ENCODE results near the gene CAB39L.

Gene CAB39L

GRCh38 chr13:49443704-49444523 lies at the start of gene CAB39L, which contains the start of gene SETDB2:
Gene CAB39L, minus strand, starts transcription at chr13:49444064. Its CDS starts 61,154 bp downstream, at chr13:49382910.
Gene SETDB2, plus strand, starts transcription at chr13:49444274. Its CDS starts 7,620 bp downstream, at chr13:49451894.
- peak; percentile 99 for DNase-seq

- DNase-seq = no peak
Measured at GRCh38 chr13:49488563-49488962, 44.7 kb upstream of the CAB39L start.

- no peak for DNase-seq
Measured at GRCh38 chr13:49481788-49482187, 37.9 kb upstream of the CAB39L start.

GRCh38 chr13:49476529-49476928 lies 32.7 kb upstream of the CAB39L start:
- no peak for DNase-seq

DNA sequence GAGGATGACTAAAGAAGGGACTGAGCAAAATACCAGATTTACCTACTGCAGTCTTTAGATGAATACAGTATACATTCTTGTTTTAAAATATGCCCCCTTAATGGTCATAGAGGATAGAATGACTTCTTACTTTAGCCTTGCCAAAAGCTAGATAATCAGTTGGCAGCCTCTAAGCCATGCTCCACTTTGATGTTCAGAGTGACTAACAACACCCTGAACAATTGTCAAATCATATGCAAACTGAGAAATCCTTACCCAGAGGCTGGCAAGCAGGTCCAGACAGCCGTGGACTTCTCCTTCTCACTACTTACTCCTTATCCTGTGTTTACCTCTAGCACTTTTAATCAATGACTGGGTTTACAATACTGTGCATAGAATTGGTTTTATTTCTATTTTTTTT lies 28.3 kb upstream of the CAB39L start:
- no peak for DNase-seq

DNA sequence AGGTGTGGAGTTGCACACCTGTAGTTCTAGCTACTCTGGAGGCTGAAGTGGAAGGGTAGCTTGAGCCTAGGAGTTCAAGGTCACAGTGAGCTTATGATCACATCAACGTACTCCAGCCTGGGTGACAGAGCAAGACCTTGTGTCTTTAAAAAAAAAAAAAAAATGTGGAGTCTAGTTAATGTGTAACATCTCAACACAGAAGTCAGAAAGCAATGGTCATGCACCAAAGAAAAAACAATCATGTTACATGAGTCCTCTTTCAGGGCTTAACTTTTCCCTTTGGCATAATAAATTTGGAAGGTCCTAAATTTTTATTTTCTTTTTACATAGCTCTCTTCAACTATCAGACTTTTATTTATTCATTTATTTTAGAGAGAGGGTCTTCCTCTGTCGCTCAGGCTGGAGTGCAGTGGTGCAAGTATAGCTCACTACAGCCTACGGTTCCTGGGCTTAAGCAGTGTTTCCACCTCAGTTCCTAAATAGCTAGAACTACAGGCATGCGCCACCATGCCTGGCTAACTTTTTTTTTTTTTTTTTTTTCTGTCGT lies 22.5 kb upstream of the CAB39L start:
- DNase-seq = no peak

- no peak for DNase-seq
Measured at GRCh38 chr13:49464621-49465325, 20.9 kb upstream of the CAB39L start.

- no peak for DNase-seq
Measured at GRCh38 chr13:49464085-49464484, 20.2 kb upstream of the CAB39L start.

- DNase-seq = no peak
Measured at GRCh38 chr13:49459580-49459979, 15.7 kb upstream of the CAB39L start.

- no peak for DNase-seq
Measured at GRCh38 chr13:49457221-49457620, 13.4 kb upstream of the CAB39L start.

DNA sequence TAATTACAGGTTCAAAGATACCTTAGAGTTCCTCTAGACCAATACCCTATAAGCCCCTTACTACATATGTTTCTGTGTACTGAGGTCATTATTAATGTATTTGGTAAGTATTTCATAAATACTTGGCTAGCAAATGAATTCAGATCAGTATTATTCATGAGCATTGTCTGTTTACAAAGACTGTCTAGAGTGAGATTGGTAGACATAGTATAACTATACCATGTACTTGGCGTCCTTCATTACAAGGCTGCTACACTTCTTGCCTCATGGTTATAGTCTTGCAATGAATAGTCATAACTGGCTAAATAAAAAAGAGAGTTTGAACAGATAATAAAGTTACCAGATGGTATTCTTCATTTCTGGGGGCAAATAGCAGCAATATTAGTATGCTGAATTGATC lies 12.3 kb upstream of the CAB39L start:
- no peak for DNase-seq

DNA sequence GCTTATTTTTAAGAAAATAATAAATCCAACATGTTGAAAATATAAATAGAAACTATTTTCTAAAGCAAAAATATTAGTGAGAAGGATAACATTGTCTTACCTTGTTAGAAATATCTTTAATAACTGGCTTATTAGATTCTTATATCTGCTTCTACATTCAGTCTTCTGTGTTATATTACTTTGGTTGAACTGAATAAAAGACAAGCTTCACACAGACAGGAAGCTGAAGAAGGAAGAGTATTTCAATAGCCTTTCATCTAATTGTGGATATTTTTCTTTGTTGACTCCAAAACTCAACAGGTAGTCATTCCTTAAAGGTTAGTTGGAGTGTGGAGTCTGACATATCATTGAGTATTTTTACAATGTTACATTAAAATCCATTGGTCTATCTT lies 11.1 kb upstream of the CAB39L start:
- DNase-seq = no peak

- DNase-seq = no peak
Measured at GRCh38 chr13:49454388-49455006, 10.6 kb upstream of the CAB39L start.

DNA sequence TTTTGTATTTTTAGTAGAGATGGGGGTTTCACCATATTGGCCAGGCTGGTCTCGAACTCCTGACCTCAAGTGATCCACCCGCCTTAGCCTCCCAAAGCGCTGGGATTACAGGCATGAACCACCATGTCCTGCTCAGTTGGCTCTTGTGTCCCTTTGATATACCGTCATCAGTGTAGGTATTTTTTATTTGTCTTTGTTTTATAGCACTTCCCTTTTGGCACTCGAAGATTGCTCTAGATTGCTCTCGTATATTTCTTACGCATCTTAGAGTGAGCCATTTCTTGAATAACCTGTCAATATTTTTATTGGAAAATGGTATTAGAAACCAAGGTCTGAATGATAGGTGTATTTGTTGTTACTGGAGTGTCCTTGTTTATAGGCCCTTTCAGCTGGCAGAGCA lies 9.6 kb upstream of the CAB39L start:
- no peak for DNase-seq

DNA sequence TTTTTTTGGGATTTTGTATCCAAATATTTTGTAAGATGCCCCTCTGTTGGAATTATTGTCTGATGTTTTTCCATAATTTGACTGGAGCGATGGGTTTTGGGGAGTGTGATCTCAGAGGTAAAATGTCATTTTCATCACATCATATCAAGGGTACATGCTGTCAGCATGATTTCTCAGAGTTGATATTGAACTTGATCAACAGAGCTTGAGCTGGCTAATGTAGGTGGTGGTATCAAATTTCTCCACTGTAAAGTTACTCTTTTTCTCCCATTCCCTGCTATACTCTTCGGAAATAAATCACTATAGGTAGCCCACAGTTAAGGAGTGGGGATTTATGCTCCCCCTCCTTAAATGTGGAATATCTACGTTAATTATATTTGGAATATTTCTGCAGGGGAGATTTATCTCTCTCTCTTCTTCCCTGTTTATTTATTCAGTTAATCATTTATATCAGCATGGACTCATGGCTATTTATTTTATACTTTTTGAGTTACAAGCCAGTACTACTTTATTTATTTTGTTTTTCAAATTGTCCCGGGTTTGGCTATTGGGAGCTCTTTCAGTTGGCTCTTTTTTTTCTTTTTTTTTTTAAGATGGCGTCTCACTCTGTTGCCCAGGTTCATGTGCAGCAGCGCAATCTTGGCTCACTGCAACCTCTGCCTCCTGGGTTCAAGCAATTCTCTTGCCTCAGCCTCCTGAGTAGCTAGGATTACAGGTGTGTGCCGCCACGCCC lies 9.0 kb upstream of the CAB39L start:
- DNase-seq = no peak

GRCh38 chr13:49450105-49450819 lies 6.4 kb upstream of the CAB39L start:
- DNase-seq = no peak

GRCh38 chr13:49448753-49449152 lies 4.9 kb upstream of the CAB39L start:
- no peak for DNase-seq

- DNase-seq = no peak
Measured at GRCh38 chr13:49446473-49446872, 2.6 kb upstream of the CAB39L start.

DNA sequence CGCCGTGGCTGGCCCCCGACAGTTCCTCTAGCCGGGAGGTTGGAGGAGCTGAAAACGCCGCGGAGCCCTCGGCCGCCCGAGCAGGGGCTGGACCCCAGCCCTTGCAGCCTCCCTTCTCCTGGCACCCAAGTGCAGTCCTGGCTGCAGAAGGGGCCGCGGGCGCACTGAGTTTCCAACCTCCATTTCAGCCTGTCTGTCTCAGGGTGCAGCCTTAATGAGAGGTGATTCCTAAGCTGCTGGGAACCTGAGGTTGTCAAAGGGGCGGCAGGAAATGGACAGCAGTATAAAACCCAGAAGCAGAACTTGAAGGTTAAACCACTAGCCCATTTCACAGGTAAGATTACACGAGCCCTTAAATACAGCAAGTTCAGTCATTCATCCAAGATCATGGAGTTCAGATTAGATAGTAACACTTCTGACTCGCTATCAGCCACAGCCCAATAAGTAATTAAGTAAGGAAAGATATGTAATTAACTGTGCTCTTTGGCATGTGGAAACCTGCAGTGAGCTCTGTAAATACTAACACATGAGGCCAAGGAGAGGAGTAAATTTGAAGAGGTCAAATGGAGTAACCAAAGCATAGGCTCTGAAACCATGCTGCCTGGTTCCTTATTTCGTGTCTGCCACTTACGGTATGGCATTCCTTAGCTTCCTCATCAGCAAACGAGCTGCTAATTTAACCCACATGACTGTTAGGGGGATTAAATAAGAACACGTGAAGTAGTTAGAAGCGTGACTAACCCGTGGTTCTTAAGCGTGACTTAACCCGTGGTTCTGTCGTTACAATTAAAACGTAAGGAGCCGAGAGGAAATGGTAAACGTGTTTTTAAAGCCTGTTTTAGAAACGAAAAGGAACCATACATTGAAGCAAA lies 896 bp upstream of the CAB39L start:
- peak in 1 of 2 experiments; percentile 6 for DNase-seq

- no peak for DNase-seq
Measured at GRCh38 chr13:49443357-49443703, 534 bp downstream of the CAB39L start.

GRCh38 chr13:49441846-49442245 lies 2.0 kb downstream of the CAB39L start:
- no peak for DNase-seq
